H9 (cell line): Measurements from ENCODE around the gene PRR16. TPM values are rescaled to one million over a fixed set of nuclear protein-coding genes. Genes with fewer than 3 reads are reported as not detected.

Experiments used
- DNase-seq: peaks from one replicate; pipeline ENCODE4 v3.0.0-alpha.2; 2017
- H2AFZ ChIP-seq: one replicate; pipeline ENCODE4 v1.6.1; 2013; ENCODE audit warnings: mild to moderate bottlenecking, low read length, control low read depth, moderate library complexity
- H2AK5ac ChIP-seq: 2 replicates; pipeline ENCODE4 v1.6.1; 2013; ENCODE audit warnings: low read length, control low read depth, mixed read lengths; ENCODE audit not compliant: insufficient read length
- H2BK120ac ChIP-seq: one replicate; pipeline ENCODE4 v1.6.1; 2013; ENCODE audit warnings: low read depth, mild to moderate bottlenecking, low read length, control low read depth, inconsistent platforms; ENCODE audit not compliant: poor library complexity, severe bottlenecking
- H2BK12ac ChIP-seq: 2 replicates; pipeline ENCODE4 v1.6.1; 2013; ENCODE audit warnings: low read length, control low read depth, mixed read lengths, low read depth; ENCODE audit not compliant: insufficient read length
- H2BK15ac ChIP-seq: 2 replicates; pipeline ENCODE4 v1.6.1; 2013; ENCODE audit warnings: low read depth, low read length, control low read depth
- H2BK20ac ChIP-seq: one replicate; pipeline ENCODE4 v1.6.1; 2013; ENCODE audit warnings: low read depth, mild to moderate bottlenecking, low read length, control low read depth, inconsistent platforms; ENCODE audit not compliant: poor library complexity, severe bottlenecking
- H2BK5ac ChIP-seq: 2 replicates; pipeline ENCODE4 v1.6.1; 2013; ENCODE audit warnings: low read length, control low read depth, mixed read lengths; ENCODE audit not compliant: insufficient read length
- H3K14ac ChIP-seq: 2 replicates; pipeline ENCODE4 v1.6.1; 2013; ENCODE audit warnings: low read length, control low read depth; ENCODE audit not compliant: insufficient read depth
- H3K18ac ChIP-seq: 2 replicates; pipeline ENCODE4 v1.6.1; 2013; ENCODE audit warnings: low read depth, mild to moderate bottlenecking, mixed read lengths, low read length, control low read depth; ENCODE audit not compliant: insufficient read length
- H3K23ac ChIP-seq: 2 replicates; pipeline ENCODE4 v1.6.1; 2013; ENCODE audit warnings: low read length, control low read depth, mixed read lengths, low read depth; ENCODE audit not compliant: insufficient read length
- H3K23me2 ChIP-seq: 2 replicates; pipeline ENCODE4 v1.6.1; 2013; ENCODE audit warnings: low read depth, mild to moderate bottlenecking, mixed read lengths, low read length, control low read depth; ENCODE audit not compliant: insufficient read length, poor library complexity, severe bottlenecking
- H3K27ac ChIP-seq: 2 replicates; pipeline ENCODE4 v1.5.1; 2013; ENCODE audit warnings: low read length, control low read depth, mixed read lengths, low read depth; ENCODE audit not compliant: insufficient read length
- H3K27me3 ChIP-seq: 2 replicates; pipeline ENCODE4 v1.6.1; 2013; ENCODE audit warnings: low read length, control low read depth, inconsistent platforms; ENCODE audit not compliant: insufficient read depth
- H3K4ac ChIP-seq: 2 replicates; pipeline ENCODE4 v1.6.1; 2013; ENCODE audit warnings: low read depth, mild to moderate bottlenecking, control low read depth, inconsistent platforms, low read length, moderate library complexity
- H3K4me1 ChIP-seq: 2 replicates; pipeline ENCODE4 v1.6.1; 2013; ENCODE audit warnings: low read length, control low read depth, inconsistent platforms; ENCODE audit not compliant: insufficient read depth
- H3K4me2 ChIP-seq: 2 replicates; pipeline ENCODE4 v1.6.1; 2013; ENCODE audit warnings: low read length, control low read depth, mixed read lengths; ENCODE audit not compliant: insufficient read length, insufficient read depth
- H3K56ac ChIP-seq: 2 replicates; pipeline ENCODE4 v1.6.1; 2013; ENCODE audit warnings: low read depth, mild to moderate bottlenecking, mixed read lengths, low read length, control low read depth; ENCODE audit not compliant: insufficient read length
- H3K79me1 ChIP-seq: 2 replicates; pipeline ENCODE4 v1.6.1; 2013; ENCODE audit warnings: low read depth, mild to moderate bottlenecking, moderate library complexity, low read length, control low read depth, inconsistent platforms; ENCODE audit not compliant: insufficient read depth, poor library complexity, severe bottlenecking
- H3K79me2 ChIP-seq: 2 replicates; pipeline ENCODE4 v1.6.1; 2013; ENCODE audit warnings: low read length, control low read depth, inconsistent platforms; ENCODE audit not compliant: insufficient read depth
- H3K9ac ChIP-seq: 2 replicates; pipeline ENCODE4 v1.6.1; 2013; ENCODE audit warnings: low read length, control low read depth, mixed read lengths; ENCODE audit not compliant: insufficient read length; ENCODE audit errors: extremely low read depth
- H3K9me3 ChIP-seq: one replicate; pipeline ENCODE4 v1.6.1; 2013; ENCODE audit warnings: low read depth, low read length, inconsistent platforms; ENCODE audit not compliant: control insufficient read depth
- H3T11ph ChIP-seq: one replicate; pipeline ENCODE4 v1.6.1; 2013; ENCODE audit warnings: mild to moderate bottlenecking, low read length, control low read depth, inconsistent platforms
- H4K20me1 ChIP-seq: one replicate; pipeline ENCODE4 v1.6.1; 2013; ENCODE audit not compliant: control insufficient read depth, insufficient read length, insufficient read depth
- H4K5ac ChIP-seq: 2 replicates; pipeline ENCODE4 v1.6.1; 2013; ENCODE audit warnings: low read depth, mild to moderate bottlenecking, mixed read lengths, low read length, control low read depth; ENCODE audit not compliant: insufficient read length
- H4K8ac ChIP-seq: replicated peaks from 2 replicates; pipeline ENCODE4 v1.6.1; 2013; ENCODE audit warnings: low read length, control low read depth, mixed read lengths, low read depth; ENCODE audit not compliant: insufficient read length
- H4K91ac ChIP-seq: 2 replicates; pipeline ENCODE4 v1.6.1; 2013; ENCODE audit warnings: low read depth, mild to moderate bottlenecking, moderate library complexity, mixed read lengths, low read length, control low read depth; ENCODE audit not compliant: insufficient read length
- H3K27ac Mint-ChIP-seq, 3 experiments: 2 replicates in 2 of 3; 3 replicates in 1 of 3; pipeline ENCODE4 v1.8.0; 2020 to 2021; ENCODE audit warnings: mixed read lengths in 3 of 3, mild to moderate bottlenecking in 1 of 3, moderate library complexity in 1 of 3
- H3K27me3 Mint-ChIP-seq: 2 replicates; pipeline ENCODE4 v1.8.0; 2021; ENCODE audit warnings: low read depth, mild to moderate bottlenecking, moderate library complexity, mixed read lengths
- H3K36me3 Mint-ChIP-seq, 3 experiments: 2 replicates in 2 of 3; 3 replicates in 1 of 3; pipeline ENCODE4 v1.8.0; 2020 to 2021; ENCODE audit warnings: low read depth in 3 of 3, mixed read lengths in 3 of 3; ENCODE audit not compliant: insufficient read depth in 1 of 3
- H3K4me1 Mint-ChIP-seq, 2 experiments: 2 replicates each; pipeline ENCODE4 v1.8.0; 2020; ENCODE audit warnings: mixed read lengths in 2 of 2
- H3K4me3 Mint-ChIP-seq, 2 experiments: 2 replicates in 1 of 2; 3 replicates in 1 of 2; pipeline ENCODE4 v1.8.0; 2020 to 2021; ENCODE audit warnings: mild to moderate bottlenecking in 2 of 2, mixed read lengths in 2 of 2, moderate library complexity in 1 of 2
- H3K9me3 Mint-ChIP-seq, 2 experiments: 2 replicates in 1 of 2; 3 replicates in 1 of 2; pipeline ENCODE4 v1.8.0; 2020; ENCODE audit warnings: mild to moderate bottlenecking in 2 of 2, mixed read lengths in 2 of 2, moderate library complexity in 1 of 2
- WGBS: extraction: QIAGEN DNeasy Blood & Tissue Kit; methylation state at CpG from one replicate; pipeline ENCODE4 v1.1.7; 2013; ENCODE audit warnings: missing lambda C conversion rate, low lambda C conversion rate, mixed read lengths; ENCODE audit not compliant: insufficient read length; ENCODE audit errors: extremely low coverage; 5-methylcytosine and 5-hydroxymethylcytosine counted together
- total RNA-seq: library from RNA; stranded (reverse); gene quantifications from 2 replicates; pipeline ENCODE4 v1.2.1, GENCODE V29; 2021
- TF ChIP-seq, protein P1 (sequence below): fragments of 200-600 bp; sonication (generic); conservative IDR thresholded peaks from 3 replicates; pipeline ENCODE4 v1.8.0; 2021; ENCODE audit warnings: antibody characterized with exemption, mild to moderate bottlenecking

PRR16 gene
- total RNA-seq, 1 experiment from 2014 or later = 0.13 TPM

DNA sequence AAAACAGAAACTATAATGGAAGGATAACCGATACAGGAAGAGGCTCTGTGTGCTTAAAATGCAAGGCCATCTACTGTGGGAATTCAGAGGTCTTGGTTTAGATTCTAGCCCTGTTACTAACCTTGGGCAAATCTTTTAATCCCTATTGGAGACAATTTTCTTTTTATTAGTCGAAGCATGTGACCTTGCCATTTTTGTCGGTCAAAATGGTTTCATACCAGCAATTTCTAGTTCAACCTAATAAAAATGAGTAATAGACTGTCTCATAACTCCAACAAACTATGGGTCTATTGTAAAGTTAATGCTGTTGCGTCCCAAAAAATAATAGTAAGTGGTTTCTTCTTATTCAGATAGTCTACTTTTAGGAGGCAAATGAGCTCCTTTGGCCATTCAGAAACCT lies 38.4 kb downstream of the PRR16 start:
- Histone ChIP-seq H3K23me2 (no peaks in the 10 kb centered on the region), H3K14ac (no peak overlapping the region), H2BK15ac (no peak overlapping the region), H3K27ac (no peak overlapping the region), H3T11ph (no peak overlapping the region), H3K4me1 (no peaks in the 10 kb centered on the region), H3K79me1 (no peaks in the 10 kb centered on the region), H3K9ac (no peak overlapping the region), H2BK20ac (no peak overlapping the region), H3K56ac (no peak overlapping the region), H3K23ac (no peak overlapping the region), H4K20me1 (no peaks in the 10 kb centered on the region), H3K4me2 (no peak overlapping the region), H4K8ac (no peak overlapping the region), H4K91ac (no peak overlapping the region), H2BK12ac (no peak overlapping the region), H2AK5ac (no peak overlapping the region), H3K9me3 (no peaks in the 10 kb centered on the region), H3K27me3 (no peaks in the 10 kb centered on the region), H3K18ac (no peak overlapping the region), H4K5ac (no peak overlapping the region), H3K79me2 (no peaks in the 10 kb centered on the region), H2BK120ac (no peak overlapping the region), H3K4ac (no peak overlapping the region), H2BK5ac (no peak overlapping the region), H2AFZ (no peak overlapping the region)
- H3K27ac Mint-ChIP-seq = no peak overlapping the region
- TF ChIP-seq, protein P1, sequence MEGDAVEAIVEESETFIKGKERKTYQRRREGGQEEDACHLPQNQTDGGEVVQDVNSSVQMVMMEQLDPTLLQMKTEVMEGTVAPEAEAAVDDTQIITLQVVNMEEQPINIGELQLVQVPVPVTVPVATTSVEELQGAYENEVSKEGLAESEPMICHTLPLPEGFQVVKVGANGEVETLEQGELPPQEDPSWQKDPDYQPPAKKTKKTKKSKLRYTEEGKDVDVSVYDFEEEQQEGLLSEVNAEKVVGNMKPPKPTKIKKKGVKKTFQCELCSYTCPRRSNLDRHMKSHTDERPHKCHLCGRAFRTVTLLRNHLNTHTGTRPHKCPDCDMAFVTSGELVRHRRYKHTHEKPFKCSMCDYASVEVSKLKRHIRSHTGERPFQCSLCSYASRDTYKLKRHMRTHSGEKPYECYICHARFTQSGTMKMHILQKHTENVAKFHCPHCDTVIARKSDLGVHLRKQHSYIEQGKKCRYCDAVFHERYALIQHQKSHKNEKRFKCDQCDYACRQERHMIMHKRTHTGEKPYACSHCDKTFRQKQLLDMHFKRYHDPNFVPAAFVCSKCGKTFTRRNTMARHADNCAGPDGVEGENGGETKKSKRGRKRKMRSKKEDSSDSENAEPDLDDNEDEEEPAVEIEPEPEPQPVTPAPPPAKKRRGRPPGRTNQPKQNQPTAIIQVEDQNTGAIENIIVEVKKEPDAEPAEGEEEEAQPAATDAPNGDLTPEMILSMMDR = no peak
- DNase-seq = no peak
- WGBS = no CpG with 5 or more reads among the region's 4 CpGs
- peaks cover 5 to 12% of the 10 kb centered on the region in 2 experiments for H3K4me1 Mint-ChIP-seq
- H3K9me3 Mint-ChIP-seq = peaks cover 0 to 2% of the 10 kb centered on the region in 2 experiments; a peak in 1 of 5 replicates
- no peak overlapping the region for H3K4me3 Mint-ChIP-seq
- no peaks in the 10 kb centered on the region for H3K27me3 Mint-ChIP-seq
- H3K36me3 Mint-ChIP-seq = peaks cover 0 to 3% (median 2%) of the 10 kb centered on the region in 3 experiments; a peak in 2 of 7 replicates
